Right hindlimb (tissue), 1 donor: ENCODE results near the gene DDX6.
"Not testable (repeated sequence)": the region's sequence is repeated elsewhere in the genome, so short reads cannot be mapped to it uniquely, and the experiment has no call there.

Source experiments
- DNase-seq: peaks from one replicate; pipeline ENCODE4 v3.0.0-alpha.2; 2018

The DDX6 gene

GRCh38 chr11:118790357-118791110 is 430 bp downstream of the DDX6 start:
- DNase-seq = peak; percentile 81

- DNase-seq = no peak
Measured at GRCh38 chr11:118789501-118790356, 1.2 kb downstream of the DDX6 start.

DNA sequence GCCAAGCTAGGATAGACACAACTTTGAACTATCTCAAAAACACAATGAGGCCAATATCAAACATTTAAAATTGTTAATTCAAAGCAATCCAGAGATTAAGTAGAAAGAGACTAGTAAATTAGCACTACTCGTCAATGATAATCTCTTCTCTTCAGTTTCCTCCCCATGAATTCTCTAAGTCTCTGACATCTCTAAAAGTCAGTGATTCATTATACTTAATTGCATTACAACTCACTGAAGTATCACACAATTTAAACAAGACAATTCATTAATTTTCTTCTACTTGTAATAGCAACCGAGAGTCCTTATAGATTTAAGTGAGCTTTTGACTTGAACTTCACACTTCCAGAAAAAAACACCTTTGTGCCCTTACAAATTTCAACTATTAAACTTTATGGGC is 4.3 kb downstream of the DDX6 start:
- no peak for DNase-seq

GRCh38 chr11:118785362-118785761 is 5.6 kb downstream of the DDX6 start:
- DNase-seq = no peak

DNA sequence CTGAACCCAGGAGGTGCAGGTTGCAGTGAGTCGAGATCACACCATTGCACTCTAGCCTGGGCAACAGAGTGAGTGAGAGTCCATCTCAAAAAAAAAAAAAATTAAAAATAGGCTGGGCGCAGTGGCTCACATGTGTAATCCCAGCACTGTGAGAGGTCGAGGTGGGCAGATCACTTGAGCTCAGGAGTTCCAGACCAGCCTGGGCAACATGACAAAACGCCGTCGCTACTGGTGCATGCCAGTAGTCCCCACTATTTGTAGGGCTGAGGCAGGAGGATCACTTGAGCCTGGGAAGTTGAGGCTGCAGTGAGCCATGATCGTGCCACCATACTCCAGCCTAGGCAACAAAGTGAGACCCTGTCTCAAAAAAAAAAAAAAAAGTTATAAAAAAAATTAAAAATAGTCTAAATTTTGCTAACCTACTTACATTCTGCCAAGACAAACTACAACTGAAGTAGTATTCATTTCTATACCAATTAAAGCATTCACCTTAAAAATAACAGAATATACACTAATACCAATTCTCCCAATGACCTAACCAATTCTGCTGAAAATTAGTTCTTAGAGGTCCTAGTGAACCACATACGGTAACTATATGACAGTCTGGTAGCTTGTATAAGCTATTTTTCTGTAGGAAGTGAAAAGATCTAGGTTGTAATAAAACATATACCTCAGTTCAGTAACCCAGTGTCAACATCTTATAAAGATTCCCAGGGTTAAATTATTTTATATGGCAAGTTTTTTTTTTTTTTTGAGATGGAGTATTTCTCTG is 7.1 kb downstream of the DDX6 start:
- DNase-seq = no peak

DNA sequence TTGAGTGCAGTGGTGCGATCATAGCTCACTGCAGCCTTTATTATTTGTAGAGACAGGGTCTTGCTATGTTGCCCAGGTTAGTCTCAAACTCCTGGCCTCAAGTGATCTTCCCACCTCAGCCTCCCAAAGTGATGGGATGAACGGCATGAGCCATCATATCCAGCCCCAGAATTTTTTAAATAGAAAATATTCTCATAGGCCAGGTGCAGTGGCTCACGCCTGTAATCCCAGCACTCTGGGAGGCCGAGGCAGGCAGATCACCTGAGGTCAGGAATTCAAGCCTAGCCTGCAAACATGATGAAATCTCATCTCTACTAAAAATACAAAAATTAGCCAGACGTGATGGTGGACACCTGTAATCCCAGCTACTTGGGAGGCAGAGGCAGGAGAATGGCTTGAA is 7.6 kb downstream of the DDX6 start:
- not testable (repeated sequence) for DNase-seq

DNA sequence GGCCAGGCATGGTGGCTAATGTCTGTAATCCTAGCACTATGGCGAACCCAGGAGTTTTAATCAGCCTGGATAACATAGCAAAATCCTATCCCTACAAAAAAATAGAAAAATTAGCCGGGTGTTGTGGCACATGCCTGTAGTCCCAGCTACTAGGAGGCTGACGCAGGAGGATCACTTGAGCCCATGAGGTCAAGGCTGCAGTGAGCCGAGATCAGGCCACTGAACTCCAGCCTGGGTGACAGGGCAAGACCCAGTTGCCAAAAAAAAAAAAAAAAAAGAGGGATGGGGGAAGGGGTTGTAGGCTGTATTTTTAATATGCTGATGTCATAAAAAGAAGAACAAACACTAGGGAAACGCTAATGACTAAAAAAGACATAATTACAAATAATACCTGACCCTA is 12.1 kb downstream of the DDX6 start:
- no peak for DNase-seq

DNA sequence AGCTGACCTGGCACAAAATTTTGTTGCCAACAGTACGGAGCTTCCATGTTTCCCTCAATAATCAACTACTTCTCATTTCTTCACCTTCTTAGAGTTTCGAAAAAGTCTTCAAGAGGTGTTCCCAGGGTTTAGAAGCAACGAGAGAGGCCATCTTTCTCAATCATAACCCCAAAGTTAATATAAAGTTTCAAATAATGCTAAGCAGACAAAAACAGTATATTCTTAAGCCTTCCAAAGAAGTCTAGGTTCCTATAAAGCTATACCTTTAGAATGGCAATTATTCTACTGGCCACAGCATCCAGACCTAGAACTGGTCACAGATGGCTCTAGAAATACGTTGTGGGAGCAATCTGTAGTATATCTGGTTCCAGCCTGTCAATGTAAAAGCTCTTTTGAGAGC is 16.9 kb downstream of the DDX6 start:
- no peak for DNase-seq

DNA sequence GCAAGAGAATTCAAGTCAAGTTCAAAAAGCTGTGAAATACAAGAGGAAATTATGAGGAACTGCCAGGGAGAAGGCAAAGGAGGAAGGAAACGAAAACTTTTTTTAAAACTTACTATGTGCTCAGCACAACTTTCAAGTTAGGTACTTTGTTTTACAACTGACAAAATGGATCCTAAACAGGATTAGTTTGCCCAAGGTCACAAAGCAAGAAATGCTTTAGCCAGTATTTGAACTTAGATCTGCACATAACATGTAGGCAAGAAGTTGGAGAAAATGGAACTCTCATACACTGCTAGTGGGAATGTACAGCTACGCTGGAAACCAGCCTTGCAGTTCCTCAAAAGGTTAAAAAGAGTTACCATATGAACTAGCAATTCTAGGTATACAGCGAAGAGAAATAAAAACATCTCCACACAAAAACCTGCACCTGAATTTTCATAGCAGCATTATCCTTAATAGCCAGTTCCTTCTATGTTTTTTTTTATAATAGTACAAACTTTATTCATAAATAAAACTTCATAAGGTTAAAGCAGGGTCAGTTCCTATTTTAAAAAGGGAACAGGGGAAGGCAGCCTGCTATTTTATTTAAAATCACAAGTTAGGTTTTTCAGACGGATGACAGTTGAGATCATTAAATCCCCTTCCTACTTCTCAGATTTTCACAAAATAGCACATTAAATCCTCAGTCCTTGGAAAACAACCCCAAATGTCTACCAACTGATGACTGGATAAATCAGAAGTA is 19.2 kb downstream of the DDX6 start:
- no peak for DNase-seq

- DNase-seq = no peak
Measured at GRCh38 chr11:118768690-118769089, 22.3 kb downstream of the DDX6 start.

DNA sequence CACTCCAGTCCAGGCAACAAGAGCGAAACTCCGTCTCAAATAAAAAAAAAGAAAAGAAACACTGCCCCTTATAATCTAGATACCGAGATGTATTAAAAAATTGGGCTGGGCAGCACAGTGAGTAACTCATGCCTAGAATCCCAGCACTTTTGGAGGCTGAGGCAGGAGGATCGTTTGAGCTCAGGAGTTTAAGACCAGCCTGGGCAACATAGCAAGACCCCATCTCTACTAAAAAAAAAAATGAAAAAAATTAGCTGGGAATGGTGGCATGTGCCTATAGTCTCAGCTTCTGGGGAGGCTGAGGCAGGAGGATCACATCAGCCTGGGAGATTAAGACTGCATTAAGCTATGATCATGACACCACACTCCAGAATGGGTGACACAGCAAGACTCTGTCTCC is 24.9 kb downstream of the DDX6 start:
- DNase-seq = no peak

- DNase-seq = not testable (repeated sequence)
Measured at GRCh38 chr11:118765095-118765691, 25.8 kb downstream of the DDX6 start.

- no peak for DNase-seq
Measured at GRCh38 chr11:118763041-118763440, 27.9 kb downstream of the DDX6 start.

GRCh38 chr11:118761981-118762380 is 29.0 kb downstream of the DDX6 start:
- DNase-seq = not testable (repeated sequence)

DNA sequence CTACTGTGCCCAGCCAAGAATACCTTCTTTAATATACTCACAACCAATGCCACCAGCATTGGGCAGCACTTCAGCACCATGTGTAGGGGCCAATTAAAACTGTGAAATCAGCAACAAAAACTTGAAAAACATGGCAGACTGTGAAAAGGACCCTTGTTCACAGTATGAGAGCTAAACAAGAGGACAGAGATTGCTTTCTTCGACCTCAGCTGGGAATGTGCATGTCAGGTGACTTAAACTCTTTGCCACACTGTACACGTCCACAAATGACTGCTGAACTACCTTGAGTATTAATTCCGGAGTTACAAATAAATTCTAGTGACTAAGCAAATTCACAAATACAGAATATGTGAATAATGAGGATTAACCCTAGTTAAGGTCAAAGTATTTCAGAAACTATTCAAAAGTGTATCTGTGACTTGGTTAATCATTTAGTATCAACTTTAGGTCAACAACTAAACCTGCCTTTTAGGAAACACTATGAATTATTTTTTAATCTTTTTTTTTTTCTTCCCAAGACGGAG is 33.0 kb downstream of the DDX6 start:
- DNase-seq = no peak

- no peak for DNase-seq
Measured at GRCh38 chr11:118752654-118753053, 38.3 kb downstream of the DDX6 start.

DNA sequence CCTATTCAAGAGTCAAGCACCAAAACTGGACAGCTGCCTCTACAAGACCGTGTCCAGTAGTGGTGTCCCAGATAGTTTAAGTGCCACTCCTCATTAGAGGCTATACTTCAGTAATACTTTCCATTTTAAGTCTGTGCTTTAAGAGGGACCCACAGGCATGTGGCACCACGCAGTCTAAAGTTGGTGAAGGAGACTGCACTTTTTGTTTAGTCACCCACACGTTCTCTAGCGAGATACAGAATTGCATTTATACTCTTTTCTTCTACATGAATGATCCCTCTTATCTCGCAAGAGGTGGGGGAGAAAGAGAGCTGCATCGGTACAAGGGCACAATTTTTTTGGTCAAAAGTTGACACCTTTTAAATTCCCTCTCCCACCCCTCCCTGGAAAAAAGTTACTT is 41.5 kb downstream of the DDX6 start:
- no peak for DNase-seq

DNA sequence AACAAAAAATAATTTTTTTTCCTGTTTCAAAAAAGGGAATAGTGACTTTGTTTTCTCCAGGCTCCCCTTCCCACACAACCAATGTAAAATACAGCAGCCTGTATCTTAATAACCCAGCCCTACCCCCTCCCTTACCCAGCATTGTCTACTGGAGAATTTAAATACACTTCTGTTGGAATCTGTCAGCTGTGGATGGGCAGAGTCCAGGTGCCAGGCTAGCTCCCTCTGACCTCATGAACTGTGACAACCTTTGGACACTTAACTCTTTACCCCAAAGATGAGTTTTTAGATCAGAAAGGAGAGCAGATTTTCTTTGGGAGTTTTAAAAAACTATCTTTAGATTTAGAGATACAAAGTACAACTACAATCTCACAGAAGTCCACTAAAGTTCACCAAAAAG is 42.9 kb downstream of the DDX6 start:
- no peak for DNase-seq

- no peak for DNase-seq
Measured at GRCh38 chr11:118746988-118747585, 43.9 kb downstream of the DDX6 start.

GRCh38 chr11:118744046-118744445 is 46.9 kb downstream of the DDX6 start:
- DNase-seq = no peak

- no peak for DNase-seq
Measured at GRCh38 chr11:118742304-118742703, 48.7 kb downstream of the DDX6 start.

DNA sequence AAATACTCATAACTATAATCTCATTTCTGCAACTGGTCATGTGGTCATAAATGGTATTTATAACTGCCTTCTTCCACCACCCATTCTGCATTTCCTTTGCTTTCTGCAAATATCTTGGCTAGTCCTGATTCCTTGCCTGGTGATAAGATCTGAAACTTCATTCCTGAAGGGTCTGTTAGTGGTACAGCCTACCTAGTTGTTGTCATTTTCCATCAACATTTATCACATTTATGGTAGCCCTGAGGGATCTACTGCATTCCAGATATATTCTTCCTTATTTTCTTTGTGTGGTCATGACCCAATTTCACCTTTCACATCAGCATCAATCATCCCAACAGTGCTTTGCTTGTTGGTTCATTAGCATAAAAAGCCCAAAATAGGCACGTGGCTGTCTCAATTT is 50.1 kb downstream of the DDX6 start:
- DNase-seq = no peak
